Astrocyte (in vitro differentiated cells and primary cell): Measurements from ENCODE around the gene ATXN1.

Experiments used
- EZH2 ChIP-seq: IDR thresholded peaks from 2 replicates; pipeline ENCODE4 v1.6.1; 2012; ENCODE audit warnings: mild to moderate bottlenecking, low read length, inconsistent platforms; ENCODE audit not compliant: insufficient read depth
- TF ChIP-seq, protein P1 (sequence below): IDR thresholded peaks from 2 replicates; pipeline ENCODE4 v1.5.1; 2011; ENCODE audit warnings: low read depth, mild to moderate bottlenecking, inconsistent platforms, low read length, moderate library complexity; ENCODE audit not compliant: insufficient read depth

DNA sequence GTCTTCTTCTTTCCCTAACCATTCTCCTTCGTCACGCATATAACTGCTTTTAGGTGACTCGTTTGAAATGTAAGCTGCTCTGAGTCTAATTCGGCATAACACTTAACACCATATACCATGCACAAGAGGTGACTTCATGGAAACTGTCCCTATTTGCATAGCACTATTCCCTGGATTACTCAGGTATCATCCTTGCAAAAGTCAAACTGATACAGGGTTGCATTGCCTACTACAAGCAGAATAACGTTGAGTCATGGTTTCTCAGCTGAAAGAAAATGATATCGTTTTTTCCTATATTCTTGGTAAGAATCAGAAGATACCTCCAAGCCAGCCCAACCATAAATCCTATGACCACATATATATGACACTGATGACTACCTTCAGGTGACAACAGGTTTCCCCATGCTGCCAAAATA lies 227.5 kb downstream of the ATXN1 start:
- TF ChIP-seq, protein P1, sequence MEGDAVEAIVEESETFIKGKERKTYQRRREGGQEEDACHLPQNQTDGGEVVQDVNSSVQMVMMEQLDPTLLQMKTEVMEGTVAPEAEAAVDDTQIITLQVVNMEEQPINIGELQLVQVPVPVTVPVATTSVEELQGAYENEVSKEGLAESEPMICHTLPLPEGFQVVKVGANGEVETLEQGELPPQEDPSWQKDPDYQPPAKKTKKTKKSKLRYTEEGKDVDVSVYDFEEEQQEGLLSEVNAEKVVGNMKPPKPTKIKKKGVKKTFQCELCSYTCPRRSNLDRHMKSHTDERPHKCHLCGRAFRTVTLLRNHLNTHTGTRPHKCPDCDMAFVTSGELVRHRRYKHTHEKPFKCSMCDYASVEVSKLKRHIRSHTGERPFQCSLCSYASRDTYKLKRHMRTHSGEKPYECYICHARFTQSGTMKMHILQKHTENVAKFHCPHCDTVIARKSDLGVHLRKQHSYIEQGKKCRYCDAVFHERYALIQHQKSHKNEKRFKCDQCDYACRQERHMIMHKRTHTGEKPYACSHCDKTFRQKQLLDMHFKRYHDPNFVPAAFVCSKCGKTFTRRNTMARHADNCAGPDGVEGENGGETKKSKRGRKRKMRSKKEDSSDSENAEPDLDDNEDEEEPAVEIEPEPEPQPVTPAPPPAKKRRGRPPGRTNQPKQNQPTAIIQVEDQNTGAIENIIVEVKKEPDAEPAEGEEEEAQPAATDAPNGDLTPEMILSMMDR = no peak
- TF ChIP-seq EZH2 = no peak
